H1 (cell line): ENCODE results near the gene ARID1B.

Experiments used
- MAFK ChIP-seq: IDR thresholded peaks from 2 replicates; pipeline ENCODE4 v1.6.1; 2012; ENCODE audit warnings: low read depth, mild to moderate bottlenecking, improper control_type of control experiment, low read length
- POLR2A ChIP-seq, 2 experiments: IDR thresholded peaks; 1 replicate in 1 of 2; 2 replicates in 1 of 2; pipeline ENCODE4 v1.6.1; 2011; ENCODE audit warnings: low read depth in 2 of 2, low read length in 2 of 2, mild to moderate bottlenecking in 2 of 2; ENCODE audit errors: control extremely low read depth in 1 of 2
- SAP30 ChIP-seq: fragments of 300-600 bp; sonication (generic); IDR thresholded peaks from 2 replicates; pipeline ENCODE4 v1.7.1; 2012; ENCODE audit warnings: low read length, moderate library complexity, mild to moderate bottlenecking, inconsistent platforms; ENCODE audit not compliant: insufficient read depth, insufficient replicate concordance
- SIN3A ChIP-seq, 2 experiments: IDR thresholded peaks in 1 of 2; conservative IDR thresholded peaks in 1 of 2; 2 replicates each; pipeline ENCODE4 v1.6.1; 2011 to 2012; ENCODE audit warnings: low read length in 2 of 2, improper control_type of control experiment in 1 of 2, low read depth in 1 of 2, mild to moderate bottlenecking in 1 of 2
- SIX5 ChIP-seq: IDR thresholded peaks from 2 replicates; pipeline ENCODE4 v1.6.1; 2011; ENCODE audit warnings: mild to moderate bottlenecking, low read depth, low read length
- SP1 ChIP-seq: IDR thresholded peaks from 2 replicates; pipeline ENCODE4 v1.6.1; 2011; ENCODE audit warnings: low read depth, low read length
- TEAD4 ChIP-seq: IDR thresholded peaks from 2 replicates; pipeline ENCODE4 v1.6.1; 2012; ENCODE audit warnings: low read depth, low read length, inconsistent platforms, mixed read lengths
- TF ChIP-seq, protein P1 (sequence below), 3 experiments: IDR thresholded peaks; 1 replicate in 2 of 3; 2 replicates in 1 of 3; pipeline versions ENCODE4 v1.5.1 to v1.6.1; 2011; ENCODE audit warnings: low read length in 3 of 3, mild to moderate bottlenecking in 3 of 3, inconsistent platforms in 2 of 3, low read depth in 1 of 3, moderate library complexity in 1 of 3; ENCODE audit not compliant: insufficient read depth in 1 of 3; ENCODE audit errors: control extremely low read depth in 1 of 3
- TF ChIP-seq, protein P2 (sequence below): IDR thresholded peaks from 2 replicates; pipeline ENCODE4 v1.6.1; 2012; ENCODE audit warnings: inconsistent platforms

DNA sequence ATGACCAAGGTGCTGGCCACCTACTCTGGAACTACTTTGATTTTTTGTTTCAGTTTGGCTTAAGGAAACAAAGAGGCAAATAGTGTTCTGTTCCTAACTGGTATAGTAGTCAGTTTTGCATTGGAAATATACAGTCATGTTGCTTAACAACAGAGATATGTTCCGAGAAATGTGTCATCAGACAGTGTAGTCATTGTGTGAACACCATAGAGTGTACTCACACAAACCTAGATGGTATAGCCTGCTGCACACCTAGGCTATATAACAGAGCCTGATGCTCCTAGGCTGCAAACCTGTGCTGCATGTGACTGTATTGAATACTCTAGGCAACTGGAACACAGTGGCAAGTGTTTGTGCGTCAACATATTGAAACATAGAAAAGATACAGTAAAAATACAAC, 80.4 kb downstream of the ARID1B start:
- TF ChIP-seq SAP30, result no peak
- TF ChIP-seq, protein P1, sequence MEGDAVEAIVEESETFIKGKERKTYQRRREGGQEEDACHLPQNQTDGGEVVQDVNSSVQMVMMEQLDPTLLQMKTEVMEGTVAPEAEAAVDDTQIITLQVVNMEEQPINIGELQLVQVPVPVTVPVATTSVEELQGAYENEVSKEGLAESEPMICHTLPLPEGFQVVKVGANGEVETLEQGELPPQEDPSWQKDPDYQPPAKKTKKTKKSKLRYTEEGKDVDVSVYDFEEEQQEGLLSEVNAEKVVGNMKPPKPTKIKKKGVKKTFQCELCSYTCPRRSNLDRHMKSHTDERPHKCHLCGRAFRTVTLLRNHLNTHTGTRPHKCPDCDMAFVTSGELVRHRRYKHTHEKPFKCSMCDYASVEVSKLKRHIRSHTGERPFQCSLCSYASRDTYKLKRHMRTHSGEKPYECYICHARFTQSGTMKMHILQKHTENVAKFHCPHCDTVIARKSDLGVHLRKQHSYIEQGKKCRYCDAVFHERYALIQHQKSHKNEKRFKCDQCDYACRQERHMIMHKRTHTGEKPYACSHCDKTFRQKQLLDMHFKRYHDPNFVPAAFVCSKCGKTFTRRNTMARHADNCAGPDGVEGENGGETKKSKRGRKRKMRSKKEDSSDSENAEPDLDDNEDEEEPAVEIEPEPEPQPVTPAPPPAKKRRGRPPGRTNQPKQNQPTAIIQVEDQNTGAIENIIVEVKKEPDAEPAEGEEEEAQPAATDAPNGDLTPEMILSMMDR (IDR thresholded peaks at IDR 0.05; ENCODE audit: control extremely low read depth in 1 of 3, insufficient read depth in 1 of 3, low read depth in 1 of 3, low read length in 3 of 3), result no peak
- TF ChIP-seq POLR2A (IDR thresholded peaks at IDR 0.05; ENCODE audit: control extremely low read depth in 1 of 2, low read depth in 2 of 2, low read length in 2 of 2), result no peak
- TF ChIP-seq MAFK, result no peak
- TF ChIP-seq, protein P2, sequence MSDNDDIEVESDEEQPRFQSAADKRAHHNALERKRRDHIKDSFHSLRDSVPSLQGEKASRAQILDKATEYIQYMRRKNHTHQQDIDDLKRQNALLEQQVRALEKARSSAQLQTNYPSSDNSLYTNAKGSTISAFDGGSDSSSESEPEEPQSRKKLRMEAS, result no peak
- no peak for TF ChIP-seq TEAD4
- no peak for TF ChIP-seq SP1
- TF ChIP-seq SIX5, result no peak
- no peak for TF ChIP-seq SIN3A (conservative IDR thresholded peaks at IDR 0.05 in 1 of 2, IDR thresholded peaks at IDR 0.05 in 1 of 2; ENCODE audit: low read depth in 1 of 2, low read length in 2 of 2)
